Adrenal gland (tissue), 5 donors: ENCODE results near the gene UBE2R2.

Experiments
- POLR2A ChIP-seq, 2 donors: fragments of 450-650 bp; IDR thresholded peaks; one replicate each; pipeline ENCODE4 v1.6.1; 2017; ENCODE audit warnings: antibody characterized with exemption in 2 of 2, mild to moderate bottlenecking in 2 of 2, moderate library complexity in 1 of 2
- TF ChIP-seq, protein P1 (sequence below), 6 experiments: fragments of 450-650 bp in 4 of 6; fragments of 200-600 bp in 2 of 6; sonication (generic) in 1 of 6; IDR thresholded peaks; 1 replicate in 5 of 6; 2 replicates in 1 of 6; pipeline versions ENCODE4 v1.5.1 to v1.8.0; 2016 to 2021; ENCODE audit warnings: antibody characterized with exemption in 6 of 6, mild to moderate bottlenecking in 2 of 6, moderate library complexity in 1 of 6
- donor health status: DM: no; HTN: no; CAD: no.

DNA sequence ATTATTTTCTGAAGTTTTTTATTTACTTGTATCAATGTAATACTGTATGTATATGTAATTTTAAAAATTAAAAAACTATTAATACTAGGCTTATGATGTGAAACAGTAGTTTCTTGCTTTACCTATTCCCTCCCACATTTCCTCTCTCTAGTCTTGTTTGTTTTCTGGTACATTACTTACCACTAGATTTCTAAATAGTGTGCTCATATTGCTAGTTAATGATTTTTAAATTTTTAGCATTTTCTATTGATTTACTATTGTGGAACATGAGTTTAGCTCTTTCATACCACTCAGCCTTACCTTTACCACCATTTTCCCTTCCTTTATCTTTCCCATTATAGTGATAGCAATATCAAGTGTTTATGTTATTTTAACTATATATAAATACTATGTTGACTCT, 39.3 kb downstream of the UBE2R2 start:
- TF ChIP-seq, protein P1, sequence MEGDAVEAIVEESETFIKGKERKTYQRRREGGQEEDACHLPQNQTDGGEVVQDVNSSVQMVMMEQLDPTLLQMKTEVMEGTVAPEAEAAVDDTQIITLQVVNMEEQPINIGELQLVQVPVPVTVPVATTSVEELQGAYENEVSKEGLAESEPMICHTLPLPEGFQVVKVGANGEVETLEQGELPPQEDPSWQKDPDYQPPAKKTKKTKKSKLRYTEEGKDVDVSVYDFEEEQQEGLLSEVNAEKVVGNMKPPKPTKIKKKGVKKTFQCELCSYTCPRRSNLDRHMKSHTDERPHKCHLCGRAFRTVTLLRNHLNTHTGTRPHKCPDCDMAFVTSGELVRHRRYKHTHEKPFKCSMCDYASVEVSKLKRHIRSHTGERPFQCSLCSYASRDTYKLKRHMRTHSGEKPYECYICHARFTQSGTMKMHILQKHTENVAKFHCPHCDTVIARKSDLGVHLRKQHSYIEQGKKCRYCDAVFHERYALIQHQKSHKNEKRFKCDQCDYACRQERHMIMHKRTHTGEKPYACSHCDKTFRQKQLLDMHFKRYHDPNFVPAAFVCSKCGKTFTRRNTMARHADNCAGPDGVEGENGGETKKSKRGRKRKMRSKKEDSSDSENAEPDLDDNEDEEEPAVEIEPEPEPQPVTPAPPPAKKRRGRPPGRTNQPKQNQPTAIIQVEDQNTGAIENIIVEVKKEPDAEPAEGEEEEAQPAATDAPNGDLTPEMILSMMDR (IDR thresholded peaks at IDR 0.05) = no peak
- TF ChIP-seq POLR2A (IDR thresholded peaks at IDR 0.05) = no peak
